SK-N-SH treated with all-trans-retinoic acid at 6 μM for 48 hours (cell line): ENCODE results near the gene SLC35E1.

Experiments
- ISL1 ChIP-seq: fragments of 250-450 bp; sonication (Bioruptor Pico); IDR thresholded peaks from 2 replicates; pipeline ENCODE4 v2.1.2; 2022; ENCODE audit warnings: mild to moderate bottlenecking, moderate library complexity
- RARB ChIP-seq: fragments of 250-450 bp; sonication (Bioruptor Pico); IDR thresholded peaks from 2 replicates; pipeline ENCODE4 v1.8.0; 2021; ENCODE audit warnings: mild to moderate bottlenecking, moderate library complexity
- ZFP3 ChIP-seq: fragments of 250-450 bp; sonication (Bioruptor Pico); IDR thresholded peaks from 2 replicates; pipeline ENCODE4 v1.5.0; 2020; ENCODE audit warnings: mild to moderate bottlenecking, moderate library complexity
- ZFP30 ChIP-seq: fragments of 450-650 bp; formaldehyde crosslinking; IDR thresholded peaks from 2 replicates; pipeline ENCODE4 v1.5.0; 2022; ENCODE audit warnings: mild to moderate bottlenecking, moderate library complexity
- ZNF8 ChIP-seq: fragments of 450-650 bp; formaldehyde crosslinking; IDR thresholded peaks from 2 replicates; pipeline ENCODE4 v1.5.0; 2020; ENCODE audit warnings: mild to moderate bottlenecking, moderate library complexity
- TF ChIP-seq, protein P1 (sequence below): fragments of 250-450 bp; sonication (Bioruptor Pico); IDR thresholded peaks from 2 replicates; pipeline ENCODE4 v1.8.0; 2020; ENCODE audit warnings: mild to moderate bottlenecking, moderate library complexity, borderline replicate concordance
- TF ChIP-seq, protein P2 (sequence below): fragments of 250-450 bp; sonication (Bioruptor Pico); IDR thresholded peaks from 2 replicates; pipeline ENCODE4 v1.8.0; 2021; ENCODE audit warnings: low read depth, mild to moderate bottlenecking, moderate library complexity, borderline replicate concordance

DNA sequence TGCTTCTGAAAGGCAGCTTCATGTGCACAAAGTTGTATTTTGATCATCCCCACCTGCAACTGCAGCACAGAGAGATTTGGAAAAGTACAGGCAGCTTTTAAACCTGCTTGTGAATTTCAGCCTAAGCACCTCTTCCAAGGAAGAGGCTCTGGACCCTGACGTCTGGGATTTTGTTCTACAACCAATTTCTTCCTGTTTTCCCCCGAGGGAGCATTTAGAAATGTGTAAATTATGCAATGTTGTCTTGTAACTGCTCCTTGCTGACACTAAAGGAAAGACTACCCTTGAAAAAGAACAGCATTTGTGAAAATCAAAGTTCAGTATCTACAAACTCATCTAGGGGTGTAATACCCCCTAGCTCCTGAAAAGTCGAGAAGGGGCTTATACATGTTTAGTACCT, 40.4 kb upstream of the SLC35E1 start:
- TF ChIP-seq RARB (no peak), ISL1 (CRISPR knock-in tag) (no peak), ZNF8 (CRISPR knock-in tag) (no peak), ZFP30 (CRISPR knock-in tag) (no peak), ZFP3 (no peak)
- TF ChIP-seq, protein P1, sequence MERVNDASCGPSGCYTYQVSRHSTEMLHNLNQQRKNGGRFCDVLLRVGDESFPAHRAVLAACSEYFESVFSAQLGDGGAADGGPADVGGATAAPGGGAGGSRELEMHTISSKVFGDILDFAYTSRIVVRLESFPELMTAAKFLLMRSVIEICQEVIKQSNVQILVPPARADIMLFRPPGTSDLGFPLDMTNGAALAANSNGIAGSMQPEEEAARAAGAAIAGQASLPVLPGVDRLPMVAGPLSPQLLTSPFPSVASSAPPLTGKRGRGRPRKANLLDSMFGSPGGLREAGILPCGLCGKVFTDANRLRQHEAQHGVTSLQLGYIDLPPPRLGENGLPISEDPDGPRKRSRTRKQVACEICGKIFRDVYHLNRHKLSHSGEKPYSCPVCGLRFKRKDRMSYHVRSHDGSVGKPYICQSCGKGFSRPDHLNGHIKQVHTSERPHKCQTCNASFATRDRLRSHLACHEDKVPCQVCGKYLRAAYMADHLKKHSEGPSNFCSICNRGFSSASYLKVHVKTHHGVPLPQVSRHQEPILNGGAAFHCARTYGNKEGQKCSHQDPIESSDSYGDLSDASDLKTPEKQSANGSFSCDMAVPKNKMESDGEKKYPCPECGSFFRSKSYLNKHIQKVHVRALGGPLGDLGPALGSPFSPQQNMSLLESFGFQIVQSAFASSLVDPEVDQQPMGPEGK (CRISPR knock-in tag) = no peak
- TF ChIP-seq, protein P2, sequence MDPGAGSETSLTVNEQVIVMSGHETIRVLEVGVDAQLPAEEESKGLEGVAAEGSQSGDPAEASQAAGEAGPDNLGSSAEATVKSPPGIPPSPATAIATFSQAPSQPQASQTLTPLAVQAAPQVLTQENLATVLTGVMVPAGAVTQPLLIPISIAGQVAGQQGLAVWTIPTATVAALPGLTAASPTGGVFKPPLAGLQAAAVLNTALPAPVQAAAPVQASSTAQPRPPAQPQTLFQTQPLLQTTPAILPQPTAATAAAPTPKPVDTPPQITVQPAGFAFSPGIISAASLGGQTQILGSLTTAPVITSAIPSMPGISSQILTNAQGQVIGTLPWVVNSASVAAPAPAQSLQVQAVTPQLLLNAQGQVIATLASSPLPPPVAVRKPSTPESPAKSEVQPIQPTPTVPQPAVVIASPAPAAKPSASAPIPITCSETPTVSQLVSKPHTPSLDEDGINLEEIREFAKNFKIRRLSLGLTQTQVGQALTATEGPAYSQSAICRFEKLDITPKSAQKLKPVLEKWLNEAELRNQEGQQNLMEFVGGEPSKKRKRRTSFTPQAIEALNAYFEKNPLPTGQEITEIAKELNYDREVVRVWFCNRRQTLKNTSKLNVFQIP (CRISPR knock-in tag) = no peak
